ENCODE results near the gene ALOX12.
"Not testable (repeated sequence)": the region's sequence is repeated elsewhere in the genome, so short reads cannot be mapped to it uniquely, and the experiment has no call there.

The ALOX12 gene, protein sequence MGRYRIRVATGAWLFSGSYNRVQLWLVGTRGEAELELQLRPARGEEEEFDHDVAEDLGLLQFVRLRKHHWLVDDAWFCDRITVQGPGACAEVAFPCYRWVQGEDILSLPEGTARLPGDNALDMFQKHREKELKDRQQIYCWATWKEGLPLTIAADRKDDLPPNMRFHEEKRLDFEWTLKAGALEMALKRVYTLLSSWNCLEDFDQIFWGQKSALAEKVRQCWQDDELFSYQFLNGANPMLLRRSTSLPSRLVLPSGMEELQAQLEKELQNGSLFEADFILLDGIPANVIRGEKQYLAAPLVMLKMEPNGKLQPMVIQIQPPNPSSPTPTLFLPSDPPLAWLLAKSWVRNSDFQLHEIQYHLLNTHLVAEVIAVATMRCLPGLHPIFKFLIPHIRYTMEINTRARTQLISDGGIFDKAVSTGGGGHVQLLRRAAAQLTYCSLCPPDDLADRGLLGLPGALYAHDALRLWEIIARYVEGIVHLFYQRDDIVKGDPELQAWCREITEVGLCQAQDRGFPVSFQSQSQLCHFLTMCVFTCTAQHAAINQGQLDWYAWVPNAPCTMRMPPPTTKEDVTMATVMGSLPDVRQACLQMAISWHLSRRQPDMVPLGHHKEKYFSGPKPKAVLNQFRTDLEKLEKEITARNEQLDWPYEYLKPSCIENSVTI

GRCh38 chr17:6995500-6996255 lies at the start of gene ALOX12:
Gene ALOX12, plus strand, starts transcription at chr17:6996049. Its CDS starts 69 bp downstream, at chr17:6996118.
- DNase-seq (ENCODE audit: low read depth in 2 of 2) = no peak

DNA sequence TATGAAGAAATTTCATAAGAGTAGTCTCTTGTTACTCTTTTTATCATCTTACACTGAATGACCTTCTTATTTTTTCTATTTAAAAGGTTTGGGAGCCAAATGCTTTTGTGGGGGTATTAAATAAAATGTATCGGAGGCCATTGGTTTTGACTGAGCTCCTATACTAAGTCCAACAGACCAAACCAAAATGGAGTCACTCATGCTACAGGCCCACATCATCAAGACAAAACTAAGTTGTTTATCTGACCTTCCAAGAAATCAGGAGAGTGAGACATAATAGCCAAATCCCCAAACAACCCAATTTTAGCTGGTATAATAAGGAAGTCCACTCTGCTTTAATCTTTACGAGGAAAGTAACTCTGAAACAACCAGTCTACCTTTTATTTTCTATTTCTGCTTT lies 48.1 kb upstream of the ALOX12 start:
- no peak for DNase-seq (ENCODE audit: low read depth in 2 of 2)

- no peak for DNase-seq (ENCODE audit: low read depth in 2 of 2)
Measured at GRCh38 chr17:6948562-6948961, 47.3 kb upstream of the ALOX12 start.

DNA sequence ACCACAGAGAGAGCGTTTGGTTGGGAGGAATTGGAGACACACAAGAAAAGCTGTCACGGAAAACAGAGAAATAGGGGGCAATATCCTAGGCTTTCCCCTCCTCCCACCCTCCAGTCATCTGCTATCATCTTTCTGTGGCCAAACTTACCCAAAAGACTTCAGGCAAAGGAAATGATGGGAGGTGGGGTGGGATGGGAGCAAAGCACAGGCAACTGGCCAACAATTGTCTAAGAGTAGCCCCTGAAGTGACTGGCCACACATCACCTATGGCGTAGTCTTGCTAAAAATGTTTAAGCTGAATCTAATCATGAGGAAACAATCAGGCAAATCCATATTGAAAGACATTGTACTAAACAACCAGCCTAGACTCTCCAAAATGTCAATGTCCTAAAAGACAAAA lies 46.9 kb upstream of the ALOX12 start:
- DNase-seq (ENCODE audit: low read depth in 2 of 2) = no peak

GRCh38 chr17:6950938-6951337 lies 44.9 kb upstream of the ALOX12 start:
- not testable (repeated sequence) for DNase-seq (ENCODE audit: low read depth in 2 of 2)

DNA sequence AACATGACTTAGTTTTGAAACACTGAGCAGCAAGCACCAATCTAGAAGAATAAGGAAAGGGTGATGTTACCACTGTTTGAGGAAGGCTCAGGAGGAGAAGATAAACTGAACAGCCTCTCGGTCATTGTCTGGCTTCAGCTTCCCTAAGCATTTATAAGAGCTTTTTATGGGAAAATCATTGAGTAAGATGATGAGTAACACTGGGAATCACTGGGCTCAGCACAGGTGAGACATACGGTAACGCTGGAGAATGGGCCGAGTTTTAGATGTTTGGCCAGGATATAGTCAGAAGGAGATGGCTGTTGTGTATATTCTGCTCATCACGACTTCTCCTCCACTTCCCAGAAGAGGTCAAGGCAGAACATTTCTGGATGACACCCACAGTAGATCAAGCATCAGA lies 42.2 kb upstream of the ALOX12 start:
- DNase-seq (ENCODE audit: low read depth in 2 of 2) = no peak

- no peak for DNase-seq (ENCODE audit: low read depth in 2 of 2)
Measured at GRCh38 chr17:6959700-6960099, 36.1 kb upstream of the ALOX12 start.

GRCh38 chr17:6969323-6969726 lies 26.5 kb upstream of the ALOX12 start:
- no peak for DNase-seq (ENCODE audit: low read depth in 2 of 2)

DNA sequence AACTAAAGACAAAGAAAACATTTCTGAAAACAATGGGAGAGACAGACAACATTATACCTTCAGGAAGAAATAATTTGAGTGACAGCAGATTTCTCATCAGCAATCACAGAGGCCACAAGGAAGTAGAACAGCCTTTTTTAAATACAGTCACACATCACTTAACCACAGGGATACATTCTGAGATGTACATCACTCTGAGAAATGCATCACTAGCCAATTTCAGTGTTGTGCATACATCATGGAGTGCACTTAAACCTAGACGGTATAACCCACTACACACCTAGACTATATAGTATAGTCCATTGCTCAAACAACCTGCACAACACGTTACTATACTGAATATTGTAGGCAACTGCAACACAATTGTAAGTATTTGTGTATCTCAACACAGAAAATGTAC lies 24.9 kb upstream of the ALOX12 start:
- no peak for DNase-seq (ENCODE audit: low read depth in 2 of 2)

GRCh38 chr17:6979440-6979839 lies 16.4 kb upstream of the ALOX12 start:
- DNase-seq (ENCODE audit: low read depth in 2 of 2) = not testable (repeated sequence)

DNA sequence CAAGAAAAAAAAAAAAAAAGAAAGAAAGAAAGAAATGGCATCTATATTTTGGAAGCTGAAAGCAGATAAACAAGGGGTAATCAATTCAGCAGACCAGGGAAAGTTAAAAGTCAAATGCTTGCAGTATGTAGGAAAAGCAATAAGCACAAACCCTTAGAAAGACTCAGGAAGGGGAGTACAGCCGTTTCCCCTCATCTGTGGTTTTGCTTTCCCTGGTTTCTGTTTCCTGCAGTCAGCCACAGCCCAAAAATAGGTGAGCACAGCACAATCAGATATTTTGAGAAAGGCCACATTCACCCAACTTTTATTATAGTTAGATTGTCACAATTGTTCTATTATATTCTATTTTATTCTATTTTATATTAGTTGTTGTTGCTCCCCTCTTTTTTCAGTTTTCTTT lies 14.4 kb upstream of the ALOX12 start:
- no peak for DNase-seq (ENCODE audit: low read depth in 2 of 2)

- DNase-seq (ENCODE audit: low read depth in 2 of 2) = no peak
Measured at GRCh38 chr17:6985266-6985665, 10.6 kb upstream of the ALOX12 start.

DNA sequence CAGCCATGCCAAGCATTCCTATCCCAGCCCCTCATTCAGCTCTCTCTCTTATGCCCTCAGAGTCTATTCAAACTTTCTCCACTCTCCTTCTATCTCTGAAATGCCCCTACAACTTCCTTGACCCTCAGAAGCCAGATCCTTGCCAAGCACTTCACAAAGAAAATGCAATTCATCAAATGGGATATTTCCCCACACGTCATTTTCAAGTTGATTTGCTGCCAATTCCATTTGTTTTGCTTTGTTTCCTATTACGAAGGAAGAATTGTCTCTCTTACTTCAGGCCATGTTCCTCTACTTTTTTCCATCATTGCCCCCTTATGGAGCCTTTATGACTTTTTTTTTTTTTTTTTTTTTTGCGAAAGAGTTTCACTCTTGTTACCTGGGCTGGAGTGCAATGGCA lies 9.2 kb upstream of the ALOX12 start:
- DNase-seq (ENCODE audit: low read depth in 2 of 2) = no peak

- no peak for DNase-seq (ENCODE audit: low read depth in 2 of 2)
Measured at GRCh38 chr17:6989779-6990178, 6.1 kb upstream of the ALOX12 start.

- not testable (repeated sequence) for DNase-seq (ENCODE audit: low read depth in 2 of 2)
Measured at GRCh38 chr17:6993613-6994056, 2.2 kb upstream of the ALOX12 start.

- no peak for DNase-seq (ENCODE audit: low read depth in 2 of 2)
Measured at GRCh38 chr17:6994118-6994598, 1.7 kb upstream of the ALOX12 start.

DNA sequence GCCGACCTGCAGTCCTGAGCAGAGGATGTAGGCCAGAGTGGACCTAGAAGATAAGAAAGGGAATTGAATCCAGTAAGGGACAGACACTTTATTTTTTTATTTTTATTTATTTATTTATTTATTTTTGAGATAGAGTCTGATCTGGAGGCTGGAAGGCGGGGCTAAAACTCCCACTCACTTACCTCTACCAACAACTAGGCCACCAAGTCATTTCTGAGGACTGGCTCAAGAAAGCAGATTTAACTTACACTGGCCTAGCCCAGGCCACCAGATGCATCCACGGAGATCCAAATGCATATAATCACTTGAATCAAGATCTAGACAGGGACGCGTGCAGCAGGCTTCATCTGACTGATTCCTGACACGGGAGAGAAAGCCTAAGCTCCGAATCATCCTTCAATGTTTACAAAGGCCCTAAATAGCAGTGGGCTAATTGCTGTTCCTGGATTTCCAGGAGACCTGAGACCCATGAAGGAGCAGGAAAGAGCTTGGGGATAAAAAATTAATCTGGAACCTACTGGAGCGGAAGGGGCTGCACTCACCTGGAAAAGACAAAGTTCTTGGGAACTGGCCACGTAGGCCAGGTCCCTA lies 1.1 kb upstream of the ALOX12 start:
- DNase-seq (ENCODE audit: low read depth in 2 of 2) = no peak

- no peak for DNase-seq (ENCODE audit: low read depth in 2 of 2)
Measured at GRCh38 chr17:6996256-6997011, 585 bp downstream of the ALOX12 start.

GRCh38 chr17:6997171-6997570 lies 1.3 kb downstream of the ALOX12 start:
- no peak for DNase-seq (ENCODE audit: low read depth in 2 of 2)

GRCh38 chr17:6998855-6999508 lies 3.1 kb downstream of the ALOX12 start:
- DNase-seq (ENCODE audit: low read depth in 2 of 2) = no peak

Measured in fibroblast of skin of left biceps (primary cell).